Neural cell (in vitro differentiated cells): Measurements from ENCODE around the gene AHNAK. TPM values are rescaled to one million over a fixed set of nuclear protein-coding genes. Genes with fewer than 3 reads are reported as not detected.

Source experiments
- H2AFZ ChIP-seq: fragments of 200-600, 300-800 bp; sonication (generic), shearing (Covaris generic); 2 replicates; pipeline ENCODE4 v1.6.0; 2014; ENCODE audit warnings: low read depth, mild to moderate bottlenecking, antibody characterized with exemption, low read length, moderate library complexity
- H3F3A ChIP-seq: fragments of 200-600 bp; shearing (Covaris generic); 2 replicates; pipeline ENCODE4 v1.6.1; 2016; ENCODE audit warnings: mild to moderate bottlenecking, moderate library complexity, mixed read lengths, antibody characterized with exemption, low read length; ENCODE audit not compliant: insufficient read depth, poor library complexity, severe bottlenecking
- H3K27ac ChIP-seq: fragments of 200-600, 300-800 bp; sonication (generic), shearing (Covaris generic); 2 replicates; pipeline ENCODE4 v1.5.1; 2014; ENCODE audit warnings: mild to moderate bottlenecking, low read length, moderate library complexity
- H3K27me3 ChIP-seq: fragments of 300-800, 200-600 bp; sonication (generic), shearing (Covaris generic); 2 replicates; pipeline ENCODE4 v1.6.0; 2014; ENCODE audit warnings: mild to moderate bottlenecking, low read depth, low read length, moderate library complexity; ENCODE audit not compliant: insufficient read depth
- H3K36me3 ChIP-seq: fragments of 300-800, 200-600 bp; sonication (generic), shearing (Covaris generic); 2 replicates; pipeline ENCODE4 v1.5.1; 2014; ENCODE audit warnings: mild to moderate bottlenecking, antibody characterized with exemption, low read length, moderate library complexity; ENCODE audit not compliant: insufficient read depth
- H3K4me2 ChIP-seq: fragments of 300-800, 200-600 bp; sonication (generic), shearing (Covaris generic); 2 replicates; pipeline ENCODE4 v1.6.0; 2014; ENCODE audit warnings: mild to moderate bottlenecking, low read length
- H3K4me3 ChIP-seq: fragments of 300-800, 200-600 bp; sonication (generic), shearing (Covaris generic); 2 replicates; pipeline ENCODE4 v1.5.1; 2014; ENCODE audit warnings: mild to moderate bottlenecking, low read length, moderate library complexity
- H3K79me2 ChIP-seq: fragments of 200-600 bp; shearing (Covaris generic); replicated peaks from 2 replicates; pipeline ENCODE4 v1.6.0; 2014; ENCODE audit warnings: mild to moderate bottlenecking, low read length, moderate library complexity; ENCODE audit not compliant: insufficient read depth
- H3K9ac ChIP-seq: fragments of 300-800, 200-600 bp; sonication (generic), shearing (Covaris generic); 2 replicates; pipeline ENCODE4 v1.6.1; 2016; ENCODE audit warnings: mild to moderate bottlenecking, low read length, mixed read lengths
- H3K9me2 ChIP-seq: fragments of 200-600 bp; shearing (Covaris generic); 2 replicates; pipeline ENCODE4 v1.6.1; 2016; ENCODE audit warnings: mild to moderate bottlenecking, low read length, mixed read lengths; ENCODE audit not compliant: insufficient read depth
- H3K9me3 ChIP-seq: fragments of 200-600, 300-800 bp; sonication (generic), shearing (Covaris generic); 2 replicates; pipeline ENCODE4 v1.6.1; 2016; ENCODE audit warnings: mild to moderate bottlenecking, mixed run types, low read length, moderate library complexity, mixed read lengths
- H4K20me1 ChIP-seq: fragments of 200-600 bp; shearing (Covaris generic); 2 replicates; pipeline ENCODE4 v1.6.1; 2016; ENCODE audit warnings: mild to moderate bottlenecking, mixed run types; ENCODE audit not compliant: insufficient read depth
- CTCF ChIP-seq: fragments of 450-650 bp; IDR thresholded peaks from 2 replicates; pipeline ENCODE4 v1.5.1; 2014; ENCODE audit warnings: antibody characterized with exemption, mild to moderate bottlenecking, moderate library complexity; ENCODE audit not compliant: poor library complexity, severe bottlenecking
- EP300 ChIP-seq: fragments of 450-650 bp; conservative IDR thresholded peaks from 2 replicates; pipeline ENCODE4 v1.6.1; 2014; ENCODE audit warnings: antibody characterized with exemption, mild to moderate bottlenecking, moderate library complexity; ENCODE audit not compliant: poor library complexity, severe bottlenecking
- EZH2 ChIP-seq: fragments of 200-600, 300-800 bp; shearing (Covaris generic), sonication (generic); IDR thresholded peaks from 2 replicates; pipeline ENCODE4 v1.6.1; 2014; ENCODE audit warnings: antibody characterized with exemption, low read length, borderline replicate concordance, mild to moderate bottlenecking; ENCODE audit not compliant: insufficient read depth, poor library complexity, severe bottlenecking
- MXI1 ChIP-seq: fragments of 450-650 bp; conservative IDR thresholded peaks from 2 replicates; pipeline ENCODE4 v1.6.1; 2014; ENCODE audit warnings: antibody characterized with exemption, mild to moderate bottlenecking; ENCODE audit not compliant: poor library complexity, severe bottlenecking
- POLR2AphosphoS5 ChIP-seq: IDR thresholded peaks from 2 replicates; pipeline ENCODE4 v1.6.1; 2012
- RAD21 ChIP-seq: fragments of 450-650 bp; conservative IDR thresholded peaks from 2 replicates; pipeline ENCODE4 v1.6.1; 2014; ENCODE audit warnings: antibody characterized with exemption, mild to moderate bottlenecking, moderate library complexity
- REST ChIP-seq: IDR thresholded peaks from 2 replicates; pipeline ENCODE4 v1.6.1; 2012; ENCODE audit warnings: borderline replicate concordance
- SMC3 ChIP-seq: fragments of 450-650 bp; conservative IDR thresholded peaks from 2 replicates; pipeline ENCODE4 v1.6.1; 2014; ENCODE audit warnings: antibody characterized with exemption, mild to moderate bottlenecking, moderate library complexity; ENCODE audit not compliant: poor library complexity
- TAF1 ChIP-seq: IDR thresholded peaks from 2 replicates; pipeline ENCODE4 v1.6.1; 2012; ENCODE audit warnings: low read depth
- polyA plus RNA-seq: library from polyadenylated mRNA; depleted of rRNA; stranded (reverse); fragments of >200 nt; gene quantifications from 2 replicates; pipeline ENCODE4 v1.2.3, GENCODE V29; 2014

Gene AHNAK
- polyA plus RNA-seq, 1 donor from 2014 or later = 0.11 TPM

GRCh38 chr11:62514151-62514550, 32.5 kb downstream of the AHNAK start:
- H4K20me1 ChIP-seq = no peaks in the 10 kb centered on the region
- no peak overlapping the region for H3K4me3 ChIP-seq
- H3F3A ChIP-seq = no peaks in the 10 kb centered on the region
- no peaks in the 10 kb centered on the region for H3K9me3 ChIP-seq
- no peak overlapping the region for H2AFZ ChIP-seq
- H3K9ac ChIP-seq = no peak overlapping the region
- no peaks in the 10 kb centered on the region for H3K9me2 ChIP-seq
- no peaks in the 10 kb centered on the region for H3K36me3 ChIP-seq
- H3K4me2 ChIP-seq = no peak overlapping the region
- no peaks in the 10 kb centered on the region for H3K27me3 ChIP-seq
- H3K27ac ChIP-seq = no peak overlapping the region
- H3K79me2 ChIP-seq = no peaks in the 10 kb centered on the region
- TF ChIP-seq CTCF (no peak), POLR2AphosphoS5 (no peak), EP300 (no peak), REST (no peak), EZH2 (no peak), TAF1 (no peak), SMC3 (no peak), MXI1 (no peak), RAD21 (no peak)

- Histone ChIP-seq H3F3A (no peaks in the 10 kb centered on the region), H3K27me3 (no peaks in the 10 kb centered on the region), H3K9me2 (no peaks in the 10 kb centered on the region), H3K9ac (no peak overlapping the region), H3K79me2 (no peaks in the 10 kb centered on the region), H3K36me3 (no peaks in the 10 kb centered on the region), H4K20me1 (no peaks in the 10 kb centered on the region), H2AFZ (no peak overlapping the region), H3K9me3 (no peaks in the 10 kb centered on the region), H3K27ac (no peak overlapping the region), H3K4me2 (no peak overlapping the region), H3K4me3 (no peak overlapping the region)
- TF ChIP-seq POLR2AphosphoS5 = no peak
- TF ChIP-seq EZH2 = no peak
- no peak for TF ChIP-seq MXI1
- TF ChIP-seq RAD21 = no peak
Observed at GRCh38 chr11:62513626-62514025, 33.0 kb downstream of the AHNAK start.

- Histone ChIP-seq H4K20me1 (no peaks in the 10 kb centered on the region), H3K36me3 (no peaks in the 10 kb centered on the region), H3K9me2 (no peaks in the 10 kb centered on the region), H3K4me3 (no peak overlapping the region), H3K27me3 (no peaks in the 10 kb centered on the region), H3K9ac (no peak overlapping the region), H3K9me3 (no peaks in the 10 kb centered on the region), H3K4me2 (no peak overlapping the region), H2AFZ (no peak overlapping the region), H3K27ac (no peak overlapping the region), H3K79me2 (no peaks in the 10 kb centered on the region), H3F3A (no peaks in the 10 kb centered on the region)
- TF ChIP-seq RAD21 = no peak
- no peak for TF ChIP-seq EP300
- no peak for TF ChIP-seq EZH2
- TF ChIP-seq SMC3 = no peak
Observed at GRCh38 chr11:62512961-62513360, 33.6 kb downstream of the AHNAK start.
